ENCODE measurements around the gene GOSR1.
"Not testable (repeated sequence)": the region's sequence is repeated elsewhere in the genome, so short reads cannot be mapped to it uniquely, and the experiment has no call there.

GOSR1 gene

DNA sequence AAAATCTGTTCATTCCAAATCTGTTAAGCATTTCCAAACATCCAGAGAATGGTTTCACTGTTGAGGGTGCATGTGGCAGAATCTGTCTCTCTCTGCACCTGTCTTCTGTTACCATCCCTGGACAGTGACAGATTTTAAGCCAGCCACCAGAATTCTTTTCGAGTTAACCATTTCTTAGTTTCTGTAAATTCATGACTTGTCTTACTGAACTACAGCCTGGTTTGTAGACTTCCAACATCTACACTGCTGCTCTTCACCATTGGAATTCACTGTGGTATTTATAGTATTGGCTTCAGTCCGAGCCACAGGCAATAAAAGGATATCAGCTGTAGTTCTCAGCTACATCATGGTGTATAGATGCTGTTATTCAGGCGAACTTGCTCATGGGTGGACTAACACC lies 47.6 kb downstream of the GOSR1 start:
- in situ Hi-C loops (cut with HindIII; ENCODE audit: low sequenced_read_pairs), result no loop called here

DNA sequence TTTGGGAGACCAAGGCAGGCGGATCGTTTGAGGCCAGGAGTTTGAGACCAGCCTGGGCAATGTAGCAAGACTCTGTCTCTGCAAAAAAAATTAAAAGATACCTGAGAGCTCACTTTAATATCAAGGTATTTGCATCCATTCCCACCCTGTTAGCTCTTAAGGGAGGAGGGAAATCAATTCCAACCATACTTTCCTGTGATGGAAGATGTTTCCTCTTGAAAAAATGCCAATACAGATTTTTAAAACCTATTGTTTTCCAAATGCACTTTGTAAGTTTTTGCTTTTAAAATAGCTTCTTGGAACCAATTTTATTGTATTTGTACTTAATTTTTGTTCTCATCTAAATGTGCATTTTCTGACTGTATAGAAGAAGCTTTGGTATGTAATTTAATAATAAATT lies 49.2 kb downstream of the GOSR1 start:
- in situ Hi-C loops (cut with HindIII; ENCODE audit: low sequenced_read_pairs), result no loop called here
- DNase-seq (ENCODE audit: low read depth, low spot score), result no peak
- TF ChIP-seq, protein P1, sequence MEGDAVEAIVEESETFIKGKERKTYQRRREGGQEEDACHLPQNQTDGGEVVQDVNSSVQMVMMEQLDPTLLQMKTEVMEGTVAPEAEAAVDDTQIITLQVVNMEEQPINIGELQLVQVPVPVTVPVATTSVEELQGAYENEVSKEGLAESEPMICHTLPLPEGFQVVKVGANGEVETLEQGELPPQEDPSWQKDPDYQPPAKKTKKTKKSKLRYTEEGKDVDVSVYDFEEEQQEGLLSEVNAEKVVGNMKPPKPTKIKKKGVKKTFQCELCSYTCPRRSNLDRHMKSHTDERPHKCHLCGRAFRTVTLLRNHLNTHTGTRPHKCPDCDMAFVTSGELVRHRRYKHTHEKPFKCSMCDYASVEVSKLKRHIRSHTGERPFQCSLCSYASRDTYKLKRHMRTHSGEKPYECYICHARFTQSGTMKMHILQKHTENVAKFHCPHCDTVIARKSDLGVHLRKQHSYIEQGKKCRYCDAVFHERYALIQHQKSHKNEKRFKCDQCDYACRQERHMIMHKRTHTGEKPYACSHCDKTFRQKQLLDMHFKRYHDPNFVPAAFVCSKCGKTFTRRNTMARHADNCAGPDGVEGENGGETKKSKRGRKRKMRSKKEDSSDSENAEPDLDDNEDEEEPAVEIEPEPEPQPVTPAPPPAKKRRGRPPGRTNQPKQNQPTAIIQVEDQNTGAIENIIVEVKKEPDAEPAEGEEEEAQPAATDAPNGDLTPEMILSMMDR (IDR thresholded peaks at IDR 0.05; ENCODE audit: low read depth, low read length), result no peak
- no peak overlapping the region for H3K4me3 ChIP-seq (ENCODE audit: low read depth, low read length)

More for the DNA sequence above, 47.6 kb downstream of the GOSR1 start:
- DNase-seq (ENCODE audit: low read depth, low spot score), result peak; percentile 16
- H3K4me3 ChIP-seq (ENCODE audit: low read depth, low read length), result no peak overlapping the region
- TF ChIP-seq, protein P1 (IDR thresholded peaks at IDR 0.05; ENCODE audit: low read depth, low read length), result no peak

DNA sequence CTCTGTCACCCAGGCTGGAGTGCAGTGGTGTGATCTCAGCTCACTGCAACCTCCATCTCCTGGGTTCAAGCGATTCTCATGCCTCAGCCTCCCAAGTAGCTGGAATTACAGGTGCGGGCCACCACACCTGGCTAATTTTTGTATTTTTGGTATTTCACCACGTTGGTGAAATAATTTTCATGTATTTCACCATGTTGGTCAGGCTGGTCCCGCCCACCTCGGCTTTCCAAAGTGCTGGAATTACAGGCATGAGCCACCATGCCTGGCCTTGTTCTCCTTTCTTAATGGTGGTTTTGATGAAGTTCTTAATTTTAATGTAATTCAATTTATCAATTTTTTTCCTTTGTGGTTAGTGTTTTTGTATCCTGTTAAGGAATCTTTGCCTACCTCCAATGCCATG lies 51.5 kb downstream of the GOSR1 start:
- H3K4me3 ChIP-seq (ENCODE audit: low read depth, low read length); DNase-seq (ENCODE audit: low read depth, low spot score); in situ Hi-C loops (cut with HindIII; ENCODE audit: low sequenced_read_pairs): not testable (repeated sequence)

DNA sequence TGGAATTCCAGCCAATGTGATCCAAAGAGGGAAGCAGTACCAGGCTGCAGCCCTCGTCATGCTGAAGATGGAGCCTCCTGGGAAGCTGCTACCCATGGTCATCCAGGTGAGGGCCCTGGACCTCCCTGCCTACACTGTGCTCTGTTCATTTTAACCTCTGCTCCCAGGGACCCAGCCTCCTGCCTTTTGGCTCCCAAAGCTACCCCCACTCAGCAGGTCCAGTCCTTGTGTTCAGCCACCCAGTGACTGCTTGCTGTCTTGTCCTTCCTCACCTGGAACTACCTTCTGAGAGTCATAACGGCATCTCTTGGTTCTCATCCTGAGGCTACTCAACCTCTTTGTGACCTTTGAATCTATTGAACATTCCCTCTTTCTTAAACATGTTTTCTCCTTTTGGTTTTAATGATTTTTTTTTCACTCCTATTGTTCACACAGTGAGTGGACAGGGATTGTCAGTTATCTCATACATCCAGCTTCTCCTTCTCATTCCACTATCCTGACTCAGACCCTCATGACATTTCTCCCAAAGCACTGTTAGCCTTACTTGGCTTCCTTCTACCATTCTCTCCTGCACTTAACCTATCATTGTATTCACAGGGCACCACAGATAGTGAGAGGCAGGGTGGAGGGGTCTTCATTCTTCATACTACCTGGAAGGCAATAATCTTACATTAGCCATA lies 53.3 kb downstream of the GOSR1 start:
- H3K4me3 ChIP-seq (ENCODE audit: low read depth, low read length), result no peak overlapping the region
- in situ Hi-C loops (cut with HindIII; ENCODE audit: low sequenced_read_pairs), result no loop called here
- TF ChIP-seq, protein P1 (IDR thresholded peaks at IDR 0.05; ENCODE audit: low read depth, low read length), result no peak
- no peak for DNase-seq (ENCODE audit: low read depth, low spot score)

DNA sequence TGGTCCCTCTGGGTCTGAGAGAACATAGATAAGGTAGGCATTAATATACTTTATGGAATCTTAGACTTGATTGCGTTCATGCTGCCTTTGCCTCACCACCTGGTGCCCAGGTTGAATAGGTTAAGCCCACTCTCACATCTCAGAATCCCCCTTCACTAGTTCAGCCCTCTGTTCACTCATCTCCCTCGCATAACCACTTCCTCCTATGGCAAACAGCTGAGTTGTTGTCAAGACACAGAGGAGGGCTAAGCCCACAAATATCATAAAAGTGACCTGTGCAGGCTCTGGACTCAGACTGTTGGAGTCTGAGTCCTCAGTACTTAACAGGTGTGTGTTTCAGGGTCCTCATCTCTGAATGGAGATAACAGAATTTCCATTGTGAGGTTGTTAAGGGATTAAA lies 55.7 kb downstream of the GOSR1 start:
- TF ChIP-seq, protein P1 (IDR thresholded peaks at IDR 0.05; ENCODE audit: low read depth, low read length), result no peak
- DNase-seq (ENCODE audit: low read depth, low spot score), result no peak
- no peak overlapping the region for H3K4me3 ChIP-seq (ENCODE audit: low read depth, low read length)
- in situ Hi-C loops (cut with HindIII; ENCODE audit: low sequenced_read_pairs), result no loop called here

DNA sequence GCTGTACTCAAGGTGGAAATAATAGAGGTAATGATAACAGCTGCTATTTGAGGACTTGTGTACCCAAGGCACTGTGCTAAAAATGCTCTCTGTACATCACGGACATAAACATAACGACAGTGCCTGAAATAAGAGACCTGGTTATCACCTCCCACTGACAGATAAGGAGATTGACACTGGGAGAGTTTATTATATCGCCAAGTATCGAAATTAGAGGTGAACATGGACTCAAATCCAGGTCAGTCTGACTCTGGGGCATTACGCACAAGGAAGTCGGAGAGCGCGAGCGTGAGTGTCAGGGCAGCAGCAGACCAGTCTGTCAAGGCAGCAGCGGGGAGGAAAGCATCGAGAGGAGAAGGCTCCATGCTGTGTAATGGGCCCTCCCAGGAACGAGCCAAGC lies 57.1 kb downstream of the GOSR1 start:
- in situ Hi-C loops (cut with HindIII; ENCODE audit: low sequenced_read_pairs), result no loop called here
- no peak overlapping the region for H3K4me3 ChIP-seq (ENCODE audit: low read depth, low read length)
- TF ChIP-seq, protein P1 (IDR thresholded peaks at IDR 0.05; ENCODE audit: low read depth, low read length), result no peak
- no peak for DNase-seq (ENCODE audit: low read depth, low spot score)

DNA sequence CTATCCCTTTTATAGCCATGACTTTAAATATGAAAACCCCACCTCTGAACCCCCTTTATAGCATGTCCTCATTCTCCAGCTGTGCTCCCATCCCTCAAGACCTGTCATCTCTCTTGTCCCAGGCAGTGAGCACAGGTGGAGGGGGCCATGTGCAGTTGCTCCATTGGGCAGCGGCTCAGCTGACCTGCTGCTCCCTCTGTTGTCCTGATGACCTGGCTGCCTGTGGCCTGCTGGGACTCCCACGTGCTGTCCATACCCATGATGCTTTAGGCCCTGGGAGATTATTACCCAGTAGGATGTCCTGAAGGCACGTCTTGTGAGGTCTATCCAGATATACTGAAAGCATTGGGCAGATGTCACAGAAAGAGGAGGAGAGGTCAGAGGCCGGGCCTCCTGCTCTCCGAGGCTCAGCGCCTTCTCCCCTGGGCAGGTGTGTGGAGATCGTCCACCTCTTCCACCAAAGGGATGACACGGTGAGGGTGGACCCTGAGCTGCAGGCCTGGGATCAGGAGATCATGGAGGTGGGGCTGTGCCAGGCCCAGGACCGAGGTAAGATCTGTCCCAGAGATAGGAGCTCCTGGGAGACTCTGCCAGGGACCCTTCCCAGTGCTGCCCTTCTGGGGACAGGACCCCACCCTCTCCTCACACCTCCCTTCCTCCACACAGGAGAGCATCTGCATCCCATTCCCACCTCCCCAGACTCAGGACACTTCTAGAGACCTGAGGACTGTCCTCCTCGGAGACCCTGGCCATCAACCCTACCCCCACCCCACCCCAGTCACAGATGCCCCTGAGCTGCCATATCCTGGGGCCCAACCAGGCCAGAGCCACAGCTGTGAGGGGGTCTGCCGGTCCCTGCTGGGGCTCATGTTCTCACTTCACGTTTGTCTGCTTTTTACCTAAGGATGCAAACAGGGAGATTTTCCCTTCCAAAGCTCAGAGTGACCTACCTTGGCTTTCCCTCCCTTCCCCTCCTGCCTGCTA lies 58.0 kb downstream of the GOSR1 start:
- DNase-seq (ENCODE audit: low read depth, low spot score), result no peak
- no peak overlapping the region for H3K4me3 ChIP-seq (ENCODE audit: low read depth, low read length)
- in situ Hi-C loops (cut with HindIII; ENCODE audit: low sequenced_read_pairs), result no loop called here
- TF ChIP-seq, protein P1 (IDR thresholded peaks at IDR 0.05; ENCODE audit: low read depth, low read length), result no peak

DNA sequence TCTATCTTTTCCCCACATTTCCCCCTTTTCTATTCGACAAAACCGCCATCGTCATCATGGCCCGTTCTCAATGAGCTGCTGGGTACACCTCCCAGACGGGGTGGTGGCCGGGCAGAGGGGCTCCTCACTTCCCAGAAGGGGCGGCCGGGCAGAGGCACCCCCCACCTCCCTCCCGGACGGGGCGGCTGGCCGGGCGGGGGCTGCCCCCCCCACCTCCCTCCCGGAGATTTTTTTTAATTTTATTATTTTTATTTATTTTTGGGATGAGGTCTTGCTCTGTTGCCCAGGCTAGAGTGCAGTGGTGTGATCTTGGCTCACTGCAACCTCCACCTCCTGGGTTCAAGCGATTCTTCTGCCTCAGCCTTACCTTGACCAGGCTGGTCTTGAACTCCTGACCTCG lies 59.6 kb downstream of the GOSR1 start:
- DNase-seq (ENCODE audit: low read depth, low spot score); H3K4me3 ChIP-seq (ENCODE audit: low read depth, low read length); in situ Hi-C loops (cut with HindIII; ENCODE audit: low sequenced_read_pairs): not testable (repeated sequence)

DNA sequence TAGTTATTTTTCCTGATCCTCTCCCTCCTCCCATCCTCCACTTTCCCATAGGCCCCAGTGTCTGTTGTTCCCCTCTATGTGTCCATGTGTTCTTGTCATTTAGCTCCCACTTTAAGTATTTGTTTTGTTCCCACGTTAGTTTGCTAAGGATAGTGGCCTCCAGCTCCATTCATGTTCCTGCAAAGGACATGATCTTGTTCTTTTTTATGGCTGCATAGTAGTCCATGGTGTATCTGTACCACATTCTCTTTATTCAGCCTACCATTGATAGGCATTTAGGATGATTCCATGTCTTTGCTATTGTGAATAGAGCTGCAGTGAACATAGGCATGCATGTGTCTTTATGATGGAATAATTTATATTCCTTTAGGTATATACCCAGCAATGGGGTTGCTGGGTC lies 60.5 kb downstream of the GOSR1 start:
- in situ Hi-C loops (cut with HindIII; ENCODE audit: low sequenced_read_pairs); DNase-seq (ENCODE audit: low read depth, low spot score); H3K4me3 ChIP-seq (ENCODE audit: low read depth, low read length): not testable (repeated sequence)
